H9 (cell line): ENCODE results near the gene THSD4. TPM values are rescaled to one million over a fixed set of nuclear protein-coding genes. Genes with fewer than 3 reads are reported as not detected.
A peak's percentile ranks its signal among the peaks of the same experiment; 100 is the strongest.

Experiments used
- DNase-seq: peaks from one replicate; pipeline ENCODE4 v3.0.0-alpha.2; 2017
- H2AFZ ChIP-seq: one replicate; pipeline ENCODE4 v1.6.1; 2013; ENCODE audit warnings: mild to moderate bottlenecking, low read length, control low read depth, moderate library complexity
- H2AK5ac ChIP-seq: 2 replicates; pipeline ENCODE4 v1.6.1; 2013; ENCODE audit warnings: low read length, control low read depth, mixed read lengths; ENCODE audit not compliant: insufficient read length
- H2BK120ac ChIP-seq: one replicate; pipeline ENCODE4 v1.6.1; 2013; ENCODE audit warnings: low read depth, mild to moderate bottlenecking, low read length, control low read depth, inconsistent platforms; ENCODE audit not compliant: poor library complexity, severe bottlenecking
- H2BK12ac ChIP-seq: 2 replicates; pipeline ENCODE4 v1.6.1; 2013; ENCODE audit warnings: low read length, control low read depth, mixed read lengths, low read depth; ENCODE audit not compliant: insufficient read length
- H2BK15ac ChIP-seq: 2 replicates; pipeline ENCODE4 v1.6.1; 2013; ENCODE audit warnings: low read depth, low read length, control low read depth
- H2BK20ac ChIP-seq: one replicate; pipeline ENCODE4 v1.6.1; 2013; ENCODE audit warnings: low read depth, mild to moderate bottlenecking, low read length, control low read depth, inconsistent platforms; ENCODE audit not compliant: poor library complexity, severe bottlenecking
- H2BK5ac ChIP-seq: 2 replicates; pipeline ENCODE4 v1.6.1; 2013; ENCODE audit warnings: low read length, control low read depth, mixed read lengths; ENCODE audit not compliant: insufficient read length
- H3K14ac ChIP-seq: 2 replicates; pipeline ENCODE4 v1.6.1; 2013; ENCODE audit warnings: low read length, control low read depth; ENCODE audit not compliant: insufficient read depth
- H3K18ac ChIP-seq: 2 replicates; pipeline ENCODE4 v1.6.1; 2013; ENCODE audit warnings: low read depth, mild to moderate bottlenecking, mixed read lengths, low read length, control low read depth; ENCODE audit not compliant: insufficient read length
- H3K23ac ChIP-seq: 2 replicates; pipeline ENCODE4 v1.6.1; 2013; ENCODE audit warnings: low read length, control low read depth, mixed read lengths, low read depth; ENCODE audit not compliant: insufficient read length
- H3K23me2 ChIP-seq: 2 replicates; pipeline ENCODE4 v1.6.1; 2013; ENCODE audit warnings: low read depth, mild to moderate bottlenecking, mixed read lengths, low read length, control low read depth; ENCODE audit not compliant: insufficient read length, poor library complexity, severe bottlenecking
- H3K27ac ChIP-seq: 2 replicates; pipeline ENCODE4 v1.5.1; 2013; ENCODE audit warnings: low read length, control low read depth, mixed read lengths, low read depth; ENCODE audit not compliant: insufficient read length
- H3K27me3 ChIP-seq: 2 replicates; pipeline ENCODE4 v1.6.1; 2013; ENCODE audit warnings: low read length, control low read depth, inconsistent platforms; ENCODE audit not compliant: insufficient read depth
- H3K4ac ChIP-seq: 2 replicates; pipeline ENCODE4 v1.6.1; 2013; ENCODE audit warnings: low read depth, mild to moderate bottlenecking, control low read depth, inconsistent platforms, low read length, moderate library complexity
- H3K4me1 ChIP-seq: 2 replicates; pipeline ENCODE4 v1.6.1; 2013; ENCODE audit warnings: low read length, control low read depth, inconsistent platforms; ENCODE audit not compliant: insufficient read depth
- H3K4me2 ChIP-seq: 2 replicates; pipeline ENCODE4 v1.6.1; 2013; ENCODE audit warnings: low read length, control low read depth, mixed read lengths; ENCODE audit not compliant: insufficient read length, insufficient read depth
- H3K56ac ChIP-seq: 2 replicates; pipeline ENCODE4 v1.6.1; 2013; ENCODE audit warnings: low read depth, mild to moderate bottlenecking, mixed read lengths, low read length, control low read depth; ENCODE audit not compliant: insufficient read length
- H3K79me1 ChIP-seq: 2 replicates; pipeline ENCODE4 v1.6.1; 2013; ENCODE audit warnings: low read depth, mild to moderate bottlenecking, moderate library complexity, low read length, control low read depth, inconsistent platforms; ENCODE audit not compliant: insufficient read depth, poor library complexity, severe bottlenecking
- H3K79me2 ChIP-seq: 2 replicates; pipeline ENCODE4 v1.6.1; 2013; ENCODE audit warnings: low read length, control low read depth, inconsistent platforms; ENCODE audit not compliant: insufficient read depth
- H3K9ac ChIP-seq: 2 replicates; pipeline ENCODE4 v1.6.1; 2013; ENCODE audit warnings: low read length, control low read depth, mixed read lengths; ENCODE audit not compliant: insufficient read length; ENCODE audit errors: extremely low read depth
- H3K9me3 ChIP-seq: one replicate; pipeline ENCODE4 v1.6.1; 2013; ENCODE audit warnings: low read depth, low read length, inconsistent platforms; ENCODE audit not compliant: control insufficient read depth
- H3T11ph ChIP-seq: one replicate; pipeline ENCODE4 v1.6.1; 2013; ENCODE audit warnings: mild to moderate bottlenecking, low read length, control low read depth, inconsistent platforms
- H4K20me1 ChIP-seq: one replicate; pipeline ENCODE4 v1.6.1; 2013; ENCODE audit not compliant: control insufficient read depth, insufficient read length, insufficient read depth
- H4K5ac ChIP-seq: 2 replicates; pipeline ENCODE4 v1.6.1; 2013; ENCODE audit warnings: low read depth, mild to moderate bottlenecking, mixed read lengths, low read length, control low read depth; ENCODE audit not compliant: insufficient read length
- H4K8ac ChIP-seq: replicated peaks from 2 replicates; pipeline ENCODE4 v1.6.1; 2013; ENCODE audit warnings: low read length, control low read depth, mixed read lengths, low read depth; ENCODE audit not compliant: insufficient read length
- H4K91ac ChIP-seq: 2 replicates; pipeline ENCODE4 v1.6.1; 2013; ENCODE audit warnings: low read depth, mild to moderate bottlenecking, moderate library complexity, mixed read lengths, low read length, control low read depth; ENCODE audit not compliant: insufficient read length
- H3K27ac Mint-ChIP-seq, 3 experiments: 2 replicates in 2 of 3; 3 replicates in 1 of 3; pipeline ENCODE4 v1.8.0; 2020 to 2021; ENCODE audit warnings: mixed read lengths in 3 of 3, mild to moderate bottlenecking in 1 of 3, moderate library complexity in 1 of 3
- H3K27me3 Mint-ChIP-seq: 2 replicates; pipeline ENCODE4 v1.8.0; 2021; ENCODE audit warnings: low read depth, mild to moderate bottlenecking, moderate library complexity, mixed read lengths
- H3K36me3 Mint-ChIP-seq, 3 experiments: 2 replicates in 2 of 3; 3 replicates in 1 of 3; pipeline ENCODE4 v1.8.0; 2020 to 2021; ENCODE audit warnings: low read depth in 3 of 3, mixed read lengths in 3 of 3; ENCODE audit not compliant: insufficient read depth in 1 of 3
- H3K4me1 Mint-ChIP-seq, 2 experiments: 2 replicates each; pipeline ENCODE4 v1.8.0; 2020; ENCODE audit warnings: mixed read lengths in 2 of 2
- H3K4me3 Mint-ChIP-seq, 2 experiments: 2 replicates in 1 of 2; 3 replicates in 1 of 2; pipeline ENCODE4 v1.8.0; 2020 to 2021; ENCODE audit warnings: mild to moderate bottlenecking in 2 of 2, mixed read lengths in 2 of 2, moderate library complexity in 1 of 2
- H3K9me3 Mint-ChIP-seq, 2 experiments: 2 replicates in 1 of 2; 3 replicates in 1 of 2; pipeline ENCODE4 v1.8.0; 2020; ENCODE audit warnings: mild to moderate bottlenecking in 2 of 2, mixed read lengths in 2 of 2, moderate library complexity in 1 of 2
- WGBS: extraction: QIAGEN DNeasy Blood & Tissue Kit; methylation state at CpG from one replicate; pipeline ENCODE4 v1.1.7; 2013; ENCODE audit warnings: missing lambda C conversion rate, low lambda C conversion rate, mixed read lengths; ENCODE audit not compliant: insufficient read length; ENCODE audit errors: extremely low coverage; 5-methylcytosine and 5-hydroxymethylcytosine counted together
- total RNA-seq: library from RNA; stranded (reverse); gene quantifications from 2 replicates; pipeline ENCODE4 v1.2.1, GENCODE V29; 2021
- TF ChIP-seq, protein P1 (sequence below): fragments of 200-600 bp; sonication (generic); conservative IDR thresholded peaks from 3 replicates; pipeline ENCODE4 v1.8.0; 2021; ENCODE audit warnings: antibody characterized with exemption, mild to moderate bottlenecking

THSD4 gene
- total RNA-seq, 1 experiment from 2014 or later, result 5.5 TPM

DNA sequence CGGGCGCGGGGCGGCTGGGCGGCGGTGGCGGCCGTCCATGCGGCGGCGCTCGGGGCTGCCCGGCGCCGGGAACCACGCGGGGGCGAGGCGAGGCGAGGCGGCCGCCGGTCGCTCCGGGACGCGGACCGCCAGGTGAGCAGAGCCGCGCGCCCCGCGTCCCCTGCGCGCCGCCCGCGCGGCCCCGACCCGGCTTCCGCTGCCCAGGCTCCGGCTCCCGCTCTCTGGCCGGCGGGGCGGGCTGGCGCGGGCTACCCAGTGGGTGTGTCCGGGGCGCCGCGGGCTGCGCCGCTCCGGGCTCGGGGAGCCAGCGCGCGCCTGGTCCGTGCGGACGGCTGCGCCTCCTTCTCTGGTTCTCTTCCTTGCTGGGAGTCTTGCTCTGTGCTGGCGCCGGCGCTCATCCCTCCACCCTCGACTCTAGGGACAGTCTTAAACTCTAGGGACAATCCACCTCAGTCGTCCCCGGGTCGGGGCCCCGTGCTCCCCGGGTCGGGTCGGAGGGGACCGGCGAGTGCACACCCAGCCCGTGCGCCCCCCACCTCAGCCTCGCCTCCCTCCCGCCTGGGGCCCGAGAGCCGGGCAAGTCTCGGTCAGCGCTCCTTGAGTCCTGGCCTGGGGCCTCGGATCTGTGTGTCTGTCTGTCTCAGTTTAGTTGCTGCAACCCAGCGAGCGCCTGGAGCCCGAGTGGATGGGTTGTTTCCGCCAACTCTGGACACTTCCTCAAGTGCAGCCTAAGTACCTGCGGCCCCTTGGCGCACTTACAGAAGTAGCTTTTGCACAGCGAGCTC is 488 bp downstream of the THSD4 start:
- H4K91ac ChIP-seq, result no peak overlapping the region
- no peaks in the 10 kb centered on the region for H4K20me1 ChIP-seq
- no peak overlapping the region for H2AK5ac ChIP-seq
- no peak overlapping the region for H2BK120ac ChIP-seq
- TF ChIP-seq, protein P1, sequence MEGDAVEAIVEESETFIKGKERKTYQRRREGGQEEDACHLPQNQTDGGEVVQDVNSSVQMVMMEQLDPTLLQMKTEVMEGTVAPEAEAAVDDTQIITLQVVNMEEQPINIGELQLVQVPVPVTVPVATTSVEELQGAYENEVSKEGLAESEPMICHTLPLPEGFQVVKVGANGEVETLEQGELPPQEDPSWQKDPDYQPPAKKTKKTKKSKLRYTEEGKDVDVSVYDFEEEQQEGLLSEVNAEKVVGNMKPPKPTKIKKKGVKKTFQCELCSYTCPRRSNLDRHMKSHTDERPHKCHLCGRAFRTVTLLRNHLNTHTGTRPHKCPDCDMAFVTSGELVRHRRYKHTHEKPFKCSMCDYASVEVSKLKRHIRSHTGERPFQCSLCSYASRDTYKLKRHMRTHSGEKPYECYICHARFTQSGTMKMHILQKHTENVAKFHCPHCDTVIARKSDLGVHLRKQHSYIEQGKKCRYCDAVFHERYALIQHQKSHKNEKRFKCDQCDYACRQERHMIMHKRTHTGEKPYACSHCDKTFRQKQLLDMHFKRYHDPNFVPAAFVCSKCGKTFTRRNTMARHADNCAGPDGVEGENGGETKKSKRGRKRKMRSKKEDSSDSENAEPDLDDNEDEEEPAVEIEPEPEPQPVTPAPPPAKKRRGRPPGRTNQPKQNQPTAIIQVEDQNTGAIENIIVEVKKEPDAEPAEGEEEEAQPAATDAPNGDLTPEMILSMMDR, result 0 out of 3 replicates have a peak, but pooled peaks have one; percentile 13
- no peak overlapping the region for H3K56ac ChIP-seq
- no peaks in the 10 kb centered on the region for H3K79me1 ChIP-seq
- peak overlapping the region in 2 of 3 experiments; percentile 37 to 39; a peak in 2 of 7 replicates for H3K27ac Mint-ChIP-seq
- H3K4me1 Mint-ChIP-seq, result peaks cover 54 to 57% of the 10 kb centered on the region in 2 experiments
- H3K9me3 ChIP-seq, result no peaks in the 10 kb centered on the region
- H3T11ph ChIP-seq, result no peak overlapping the region
- DNase-seq, result peak; percentile 50
- H2BK20ac ChIP-seq, result no peak overlapping the region
- no peaks in the 10 kb centered on the region for H3K9me3 Mint-ChIP-seq
- no peak overlapping the region for H3K18ac ChIP-seq
- H3K4me1 ChIP-seq, result peaks cover 9% of the 10 kb centered on the region; the same call in 1 of the 2 replicates
- H3K14ac ChIP-seq, result no peak overlapping the region; the same call in 1 of the 2 replicates
- H3K27me3 Mint-ChIP-seq, result peaks cover 40% of the 10 kb centered on the region
- H3K79me2 ChIP-seq, result no peaks in the 10 kb centered on the region
- H3K36me3 Mint-ChIP-seq, result no peaks in the 10 kb centered on the region
- peak overlapping the region; percentile 80 for H3K4me2 ChIP-seq
- H2AFZ ChIP-seq, result no peak overlapping the region
- H3K4ac ChIP-seq, result no peak overlapping the region
- no peak overlapping the region for H2BK12ac ChIP-seq
- peaks cover 6% of the 10 kb centered on the region; the same call in 1 of the 2 replicates for H3K27me3 ChIP-seq
- H3K27ac ChIP-seq, result no peak overlapping the region
- WGBS, result no CpG with 5 or more reads among the region's 93 CpGs
- H2BK5ac ChIP-seq, result no peak overlapping the region
- peak overlapping the region; percentile 83 to 88 for H3K4me3 Mint-ChIP-seq
- peak overlapping the region; percentile 35 for H3K9ac ChIP-seq
- no peak overlapping the region for H3K23ac ChIP-seq
- H4K5ac ChIP-seq, result no peak overlapping the region
- no peak overlapping the region for H4K8ac ChIP-seq
- H2BK15ac ChIP-seq, result no peak overlapping the region
- H3K23me2 ChIP-seq, result peaks cover 13% of the 10 kb centered on the region
